ENCODE data around the gene NAV1. TPM values are rescaled to one million over a fixed set of nuclear protein-coding genes. Genes with fewer than 3 reads are reported as not detected.

NAV1 gene
- total RNA-seq, 1 experiment from 2014 or later, result 51.0 TPM

GRCh38 chr1:201497935-201498509, 40.9 kb upstream of the NAV1 start (continued):
- no peak for TF ChIP-seq AFF4 (CRISPR knock-in tag; IDR thresholded peaks at IDR 0.05; ENCODE audit: borderline replicate concordance)
- TF ChIP-seq ZNF138 (CRISPR knock-in tag; conservative IDR thresholded peaks at IDR 0.05), result no peak
- no peak for TF ChIP-seq CREB1 (CRISPR knock-in tag; IDR thresholded peaks at IDR 0.05)
- TF ChIP-seq ZNF263 (CRISPR knock-in tag; IDR thresholded peaks at IDR 0.05; ENCODE audit: low read depth), result no peak
- TF ChIP-seq SOX15 (CRISPR knock-in tag; IDR thresholded peaks at IDR 0.05), result no peak
- TF ChIP-seq TCF7 (CRISPR knock-in tag; IDR thresholded peaks at IDR 0.05; ENCODE audit: low read depth), result no peak

GRCh38 chr1:201498621-201499020, 40.3 kb upstream of the NAV1 start:
- ChIA-PET POLR2A (no interaction called here), CTCF (interaction anchor here (1.1 to 11.6 kb wide), 10 partner anchors 11 to 397 kb away, joined by 3 to 276 read pairs (median 4); partner anchors contain the start of gene PHLDA3)
- Mint-ChIP-seq H3K27me3 (ENCODE audit: low read depth) (no peaks in the 10 kb centered on the region), H3K4me3 (no peak overlapping the region), H3K4me1 (peaks cover 39% of the 10 kb centered on the region), H3K36me3 (peaks cover under 1% of the 10 kb centered on the region), H3K9me3 (peaks cover under 1% of the 10 kb centered on the region; the same call in 1 of the 2 replicates), H3K27ac (no peak overlapping the region)
- no peak for ATAC-seq
- no peak for TF ChIP-seq CDX4 (CRISPR knock-in tag; IDR thresholded peaks at IDR 0.05; ENCODE audit: borderline replicate concordance)
- TF ChIP-seq ATF3 (CRISPR knock-in tag; conservative IDR thresholded peaks at IDR 0.05), result no peak
- TF ChIP-seq ZBTB21 (CRISPR knock-in tag; IDR thresholded peaks at IDR 0.05; ENCODE audit: borderline replicate concordance), result no peak
- no peak for TF ChIP-seq ZNF416 (CRISPR knock-in tag; IDR thresholded peaks at IDR 0.05)
- TF ChIP-seq ARID4B (CRISPR knock-in tag; IDR thresholded peaks at IDR 0.05; ENCODE audit: borderline replicate concordance), result no peak
- TF ChIP-seq PRRX2 (CRISPR knock-in tag; IDR thresholded peaks at IDR 0.05), result no peak
- no peak for TF ChIP-seq ZNF512 (CRISPR knock-in tag; IDR thresholded peaks at IDR 0.05; ENCODE audit: borderline replicate concordance)
- no peak for TF ChIP-seq RORB (CRISPR knock-in tag; IDR thresholded peaks at IDR 0.05)
- no peak for TF ChIP-seq MYBL2 (CRISPR knock-in tag; IDR thresholded peaks at IDR 0.05)
- TF ChIP-seq ZNF138 (CRISPR knock-in tag; conservative IDR thresholded peaks at IDR 0.05), result no peak
- TF ChIP-seq IRF1 (CRISPR knock-in tag; IDR thresholded peaks at IDR 0.05), result no peak
- TF ChIP-seq ZNF281 (CRISPR knock-in tag; IDR thresholded peaks at IDR 0.05), result no peak
- no peak for TF ChIP-seq ZNF423 (CRISPR knock-in tag; IDR thresholded peaks at IDR 0.05)
- TF ChIP-seq ATF2 (CRISPR knock-in tag; IDR thresholded peaks at IDR 0.05; ENCODE audit: borderline replicate concordance, low read depth), result no peak
- DNase-seq (ENCODE audit: low spot score), result no peak
